ENCODE data around the gene SOX21.

DNA sequence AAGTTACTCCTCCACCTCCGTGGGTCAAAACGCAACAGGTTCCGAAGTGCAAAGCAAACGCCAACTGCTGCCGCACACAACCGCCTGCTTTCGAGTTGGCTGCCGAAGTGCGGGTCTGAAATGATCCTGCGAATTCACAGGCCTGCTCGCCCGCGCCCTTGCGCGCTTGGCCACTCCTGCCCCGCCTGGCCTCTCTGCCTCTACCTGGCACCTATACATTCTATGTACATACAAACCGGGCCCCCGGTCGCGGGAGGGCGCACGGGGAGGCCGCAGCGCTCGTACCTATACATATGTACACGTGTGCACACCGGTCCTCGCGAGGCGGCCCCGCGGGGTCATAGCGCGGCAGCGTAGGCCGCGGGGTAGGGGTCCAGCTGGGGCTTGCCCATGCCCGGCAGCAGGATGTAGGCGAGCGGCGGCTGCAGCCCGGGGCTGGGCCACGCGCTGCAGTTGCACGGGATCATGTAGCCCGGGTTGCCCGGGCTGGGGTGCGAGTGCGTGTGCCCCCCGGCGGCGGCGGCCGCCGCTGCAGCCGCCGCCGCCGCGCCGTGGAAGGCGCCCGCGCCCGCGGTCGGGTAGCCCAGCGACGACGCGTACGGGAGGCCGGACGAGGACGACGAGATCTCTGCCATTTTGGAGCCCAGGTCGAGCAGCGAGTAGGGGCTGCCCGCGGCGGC is 1.3 kb downstream of the SOX21 start:
- TF ChIP-seq CTCF (IDR thresholded peaks at IDR 0.05) (no peak), POLR2A (IDR thresholded peaks at IDR 0.05) (no peak)
